Ishikawa (cell line): ENCODE measurements around the gene HS3ST6.

ENCODE experiments used
- CEBPB ChIP-seq: IDR thresholded peaks from 2 replicates; pipeline ENCODE4 v1.6.1; 2012
- CREB1 ChIP-seq: IDR thresholded peaks from 2 replicates; pipeline ENCODE4 v1.6.1; 2012; ENCODE audit warnings: low read depth
- EGR1 ChIP-seq: IDR thresholded peaks from 2 replicates; pipeline ENCODE4 v1.6.1; 2012
- EP300 ChIP-seq: IDR thresholded peaks from 2 replicates; pipeline ENCODE4 v1.6.1; 2012; ENCODE audit warnings: borderline replicate concordance
- FOXM1 ChIP-seq: IDR thresholded peaks from 2 replicates; pipeline ENCODE4 v1.6.1; 2012; ENCODE audit warnings: low read depth, borderline replicate concordance
- MAX ChIP-seq: IDR thresholded peaks from 2 replicates; pipeline ENCODE4 v1.6.1; 2012
- NFIC ChIP-seq: IDR thresholded peaks from 2 replicates; pipeline ENCODE4 v1.6.1; 2012
- RAD21 ChIP-seq: IDR thresholded peaks from 2 replicates; pipeline ENCODE4 v1.6.1; 2012; ENCODE audit warnings: low read depth
- REST ChIP-seq: IDR thresholded peaks from 2 replicates; pipeline ENCODE4 v1.6.1; 2012; ENCODE audit warnings: low read depth, mild to moderate bottlenecking
- TAF1 ChIP-seq: IDR thresholded peaks from 2 replicates; pipeline ENCODE4 v1.6.1; 2012; ENCODE audit warnings: low read depth, mild to moderate bottlenecking
- TCF12 ChIP-seq: IDR thresholded peaks from 2 replicates; pipeline ENCODE4 v1.6.1; 2012; ENCODE audit warnings: low read depth
- TEAD4 ChIP-seq: IDR thresholded peaks from 2 replicates; pipeline ENCODE4 v1.6.1; 2012
- USF1 ChIP-seq: IDR thresholded peaks from 2 replicates; pipeline ENCODE4 v1.6.1; 2012
- YY1 ChIP-seq: IDR thresholded peaks from 2 replicates; pipeline ENCODE4 v1.6.1; 2012; ENCODE audit warnings: low read depth
- ZBTB7A ChIP-seq: IDR thresholded peaks from 2 replicates; pipeline ENCODE4 v1.6.1; 2012; ENCODE audit warnings: low read depth

Gene HS3ST6

GRCh38 chr16:1958715-1959268, 40.6 kb upstream of the HS3ST6 start:
- TF ChIP-seq RAD21 (no peak), YY1 (no peak), EGR1 (no peak), EP300 (no peak), NFIC (no peak), CEBPB (no peak), FOXM1 (no peak), MAX (no peak), CREB1 (no peak), REST (no peak), TCF12 (no peak), TAF1 (no peak), TEAD4 (no peak), USF1 (no peak), ZBTB7A (no peak)

- no peak for TF ChIP-seq YY1
- no peak for TF ChIP-seq MAX
- no peak for TF ChIP-seq FOXM1
- TF ChIP-seq TCF12, result no peak
- no peak for TF ChIP-seq EGR1
- no peak for TF ChIP-seq USF1
- TF ChIP-seq TAF1, result no peak
- TF ChIP-seq CEBPB, result no peak
- no peak for TF ChIP-seq NFIC
- TF ChIP-seq REST, result no peak
- no peak for TF ChIP-seq EP300
- TF ChIP-seq RAD21, result no peak
Measured at GRCh38 chr16:1953734-1954133, 35.5 kb upstream of the HS3ST6 start.

GRCh38 chr16:1950559-1950958, 32.3 kb upstream of the HS3ST6 start:
- TF ChIP-seq MAX (no peak), REST (no peak), EP300 (no peak), ZBTB7A (no peak), TCF12 (no peak), TEAD4 (no peak)

- TF ChIP-seq EP300 (no peak), MAX (no peak), TCF12 (no peak), FOXM1 (no peak), USF1 (no peak), ZBTB7A (no peak), REST (no peak), TAF1 (no peak), EGR1 (no peak), CREB1 (no peak), NFIC (no peak), RAD21 (no peak), CEBPB (no peak), YY1 (no peak)
Measured at GRCh38 chr16:1950047-1950446, 31.8 kb upstream of the HS3ST6 start.
